Measurements from ENCODE around the gene LRRC56.
A peak's percentile ranks its signal among the peaks of the same experiment; 100 is the strongest.

The LRRC56 gene

GRCh38 chr11:520428-521176 lies 16.7 kb upstream of the LRRC56 start:
- no peak for DNase-seq (ENCODE audit: low spot score)

- DNase-seq (ENCODE audit: low spot score): peak; percentile 44
These were observed 16.1 kb upstream of the LRRC56 start for GRCh38 chr11:521177-521688.

GRCh38 chr11:526192-526591 lies 11.1 kb upstream of the LRRC56 start:
- DNase-seq (ENCODE audit: low spot score): no peak

GRCh38 chr11:528166-528814 lies 9.0 kb upstream of the LRRC56 start:
- no peak for DNase-seq (ENCODE audit: low spot score)

GRCh38 chr11:528815-529727 lies 8.3 kb upstream of the LRRC56 start:
- DNase-seq (ENCODE audit: low spot score): no peak

- no peak for DNase-seq (ENCODE audit: low spot score)
These were observed 7.5 kb upstream of the LRRC56 start for GRCh38 chr11:529728-530411.

GRCh38 chr11:530960-531831 lies 6.1 kb upstream of the LRRC56 start:
- no peak for DNase-seq (ENCODE audit: low spot score)

GRCh38 chr11:531919-532526 lies 5.3 kb upstream of the LRRC56 start:
- DNase-seq (ENCODE audit: low spot score): no peak

- DNase-seq (ENCODE audit: low spot score): no peak
These were observed 4.8 kb upstream of the LRRC56 start for GRCh38 chr11:532527-532985.

GRCh38 chr11:532986-533585 lies 4.2 kb upstream of the LRRC56 start:
- no peak for DNase-seq (ENCODE audit: low spot score)

- no peak for DNase-seq (ENCODE audit: low spot score)
These were observed 3.5 kb upstream of the LRRC56 start for GRCh38 chr11:533586-534395.

GRCh38 chr11:534396-535209 lies 2.7 kb upstream of the LRRC56 start:
- DNase-seq (ENCODE audit: low spot score): peak; percentile 37

GRCh38 chr11:535210-535518 lies 2.2 kb upstream of the LRRC56 start:
- no peak for DNase-seq (ENCODE audit: low spot score)

GRCh38 chr11:535519-536454 lies 1.5 kb upstream of the LRRC56 start, which contains the start of gene HRAS:
HRAS (minus strand) TSS chr11:535576.
- peak; percentile 93 for DNase-seq (ENCODE audit: low spot score)

- no peak for DNase-seq (ENCODE audit: low spot score)
These were observed 499 bp downstream of the LRRC56 start for GRCh38 chr11:537622-538430.

GRCh38 chr11:538431-539051 lies 1.2 kb downstream of the LRRC56 start:
- no peak for DNase-seq (ENCODE audit: low spot score)

Measured in RKO (cell line).